GM19372 (cell line): ENCODE measurements around the gene ATF3.

Source experiments
- ATAC-seq: cut with Tn5 transposase; IDR thresholded peaks from one replicate; pipeline ENCODE4 v1.9.1; 2021; ENCODE audit warnings: mild to moderate bottlenecking, low read depth, moderate library complexity; ENCODE audit not compliant: unreplicated experiment

ATF3 gene

GRCh38 chr1:212607913-212608391, 609 bp upstream of the ATF3 start:
- peak; percentile 0 for ATAC-seq

- ATAC-seq = peak; percentile 21
These were observed 569 bp downstream of the ATF3 start for GRCh38 chr1:212608959-212609700.

GRCh38 chr1:212609701-212610574, 1.4 kb downstream of the ATF3 start:
- no peak for ATAC-seq

- no peak for ATAC-seq
These were observed 2.0 kb downstream of the ATF3 start for GRCh38 chr1:212610575-212610967.

- no peak for ATAC-seq
These were observed 2.7 kb downstream of the ATF3 start for GRCh38 chr1:212611000-212611948.

- no peak for ATAC-seq
These were observed 3.7 kb downstream of the ATF3 start for GRCh38 chr1:212612041-212612961.

GRCh38 chr1:212613440-212614335, 5.1 kb downstream of the ATF3 start:
- ATAC-seq = no peak

- no peak for ATAC-seq
These were observed 6.1 kb downstream of the ATF3 start for GRCh38 chr1:212614453-212615200.

GRCh38 chr1:212615201-212615470, 6.6 kb downstream of the ATF3 start:
- no peak for ATAC-seq

GRCh38 chr1:212618466-212619210, 10.1 kb downstream of the ATF3 start:
- no peak for ATAC-seq

GRCh38 chr1:212620293-212620692, 11.7 kb downstream of the ATF3 start:
- no peak for ATAC-seq

GRCh38 chr1:212621043-212621948, 12.7 kb downstream of the ATF3 start:
- no peak for ATAC-seq

- no peak for ATAC-seq
These were observed 13.4 kb downstream of the ATF3 start for GRCh38 chr1:212621949-212622305.

GRCh38 chr1:212622467-212622866, 13.9 kb downstream of the ATF3 start:
- no peak for ATAC-seq

GRCh38 chr1:212622906-212623305, 14.3 kb downstream of the ATF3 start:
- no peak for ATAC-seq

- no peak for ATAC-seq
These were observed 15.0 kb downstream of the ATF3 start for GRCh38 chr1:212623603-212624002.
